GM18861 (cell line): ENCODE results near the gene UQCRH.

Experiments used
- ATAC-seq: cut with Tn5 transposase; IDR thresholded peaks from one replicate; pipeline ENCODE4 v1.9.1; 2021; ENCODE audit not compliant: unreplicated experiment

The UQCRH gene

GRCh38 chr1:46303038-46303871 lies at the start of gene UQCRH, which contains the start of gene LRRC41:
UQCRH (plus strand) TSS chr1:46303698; CDS start chr1:46303767, 69 bp downstream.
LRRC41 (minus strand) TSS chr1:46303616; CDS start chr1:46303322, 294 bp downstream.
- peak; percentile 79 for ATAC-seq

- ATAC-seq = no peak
Observed at GRCh38 chr1:46254668-46255067, 48.8 kb upstream of the UQCRH start.

GRCh38 chr1:46256523-46256922 lies 47.0 kb upstream of the UQCRH start:
- no peak for ATAC-seq

GRCh38 chr1:46262508-46262907 lies 41.0 kb upstream of the UQCRH start:
- ATAC-seq = no peak

GRCh38 chr1:46263146-46263545 lies 40.4 kb upstream of the UQCRH start:
- ATAC-seq = no peak

- ATAC-seq = no peak
Observed at GRCh38 chr1:46268578-46268977, 34.9 kb upstream of the UQCRH start.

- no peak for ATAC-seq
Observed at GRCh38 chr1:46274225-46275029, 29.1 kb upstream of the UQCRH start.

- no peak for ATAC-seq
Observed at GRCh38 chr1:46275030-46275337, 28.5 kb upstream of the UQCRH start.

GRCh38 chr1:46277658-46278373 lies 25.7 kb upstream of the UQCRH start:
- ATAC-seq = no peak

- no peak for ATAC-seq
Observed at GRCh38 chr1:46278807-46279206, 24.7 kb upstream of the UQCRH start.

- no peak for ATAC-seq
Observed at GRCh38 chr1:46280092-46280491, 23.4 kb upstream of the UQCRH start.

GRCh38 chr1:46281021-46281420 lies 22.5 kb upstream of the UQCRH start:
- ATAC-seq = no peak

GRCh38 chr1:46284058-46284457 lies 19.4 kb upstream of the UQCRH start:
- ATAC-seq = no peak

GRCh38 chr1:46284597-46285564 lies 18.6 kb upstream of the UQCRH start:
- ATAC-seq = no peak

GRCh38 chr1:46285730-46286477 lies 17.6 kb upstream of the UQCRH start:
- ATAC-seq = no peak

- ATAC-seq = no peak
Observed at GRCh38 chr1:46288485-46289133, 14.9 kb upstream of the UQCRH start.

GRCh38 chr1:46289134-46289494 lies 14.4 kb upstream of the UQCRH start:
- ATAC-seq = no peak

- no peak for ATAC-seq
Observed at GRCh38 chr1:46289976-46290375, 13.5 kb upstream of the UQCRH start.

GRCh38 chr1:46295306-46295705 lies 8.2 kb upstream of the UQCRH start:
- ATAC-seq = no peak
